ENCODE data around the gene RIPK3.
"Not testable (repeated sequence)": the region's sequence is repeated elsewhere in the genome, so short reads cannot be mapped to it uniquely, and the experiment has no call there.

Gene RIPK3

DNA sequence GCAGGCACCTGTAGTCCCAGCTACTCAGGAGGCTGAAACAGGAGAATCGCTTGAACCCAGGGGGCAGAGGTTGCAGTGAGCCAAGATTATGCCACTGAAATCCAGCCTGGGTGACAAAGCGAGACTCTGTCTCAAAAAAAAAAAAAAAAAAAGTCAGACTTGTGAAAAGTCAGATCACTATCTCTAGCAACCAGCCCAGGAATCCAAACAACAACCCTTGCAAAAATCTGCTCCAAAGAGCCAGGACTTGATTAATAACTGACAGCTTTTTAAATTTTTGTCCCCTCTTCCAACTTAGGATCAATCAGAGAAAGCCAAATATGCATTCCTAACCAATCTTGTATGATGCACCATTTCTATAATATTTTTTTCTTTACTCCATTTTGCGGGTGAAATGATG is 20.5 kb upstream of the RIPK3 start:
- H3K27me3 ChIP-seq (replicated peaks; ENCODE audit: control insufficient read depth, insufficient read depth, low read length) = no peaks in the 10 kb centered on the region
- no peak for DNase-seq (ENCODE audit: low read depth)
- no peak overlapping the region for H3K4me3 ChIP-seq (ENCODE audit: low read length)
- no peaks in the 10 kb centered on the region for H3K9me3 ChIP-seq (ENCODE audit: control insufficient read depth, low read length)
- no peaks in the 10 kb centered on the region for H3K36me3 ChIP-seq (ENCODE audit: control insufficient read depth, insufficient read depth, low read length, severe bottlenecking)
- H3K9ac ChIP-seq (ENCODE audit: low read length) = no peak overlapping the region
- H3K4me1 ChIP-seq (ENCODE audit: control insufficient read depth, insufficient read depth, low read length) = peaks cover 4% of the 10 kb centered on the region

- DNase-seq (ENCODE audit: low read depth) = no peak
- H3K36me3 ChIP-seq (ENCODE audit: control insufficient read depth, insufficient read depth, low read length, severe bottlenecking) = no peaks in the 10 kb centered on the region
- no peak overlapping the region for H3K4me3 ChIP-seq (ENCODE audit: low read length)
- H3K9me3 ChIP-seq (ENCODE audit: control insufficient read depth, low read length) = no peaks in the 10 kb centered on the region
- H3K4me1 ChIP-seq (ENCODE audit: control insufficient read depth, insufficient read depth, low read length) = peaks cover 20% of the 10 kb centered on the region
- no peak overlapping the region for H3K9ac ChIP-seq (ENCODE audit: low read length)
- H3K27me3 ChIP-seq (replicated peaks; ENCODE audit: control insufficient read depth, insufficient read depth, low read length) = no peaks in the 10 kb centered on the region
Measured at GRCh38 chr14:24356208-24356607, 16.4 kb upstream of the RIPK3 start.

GRCh38 chr14:24355009-24355408 is 15.2 kb upstream of the RIPK3 start:
- DNase-seq (ENCODE audit: low read depth) = no peak
- Histone ChIP-seq H3K9me3 (ENCODE audit: control insufficient read depth, low read length) (no peaks in the 10 kb centered on the region), H3K4me3 (ENCODE audit: low read length) (no peak overlapping the region), H3K36me3 (ENCODE audit: control insufficient read depth, insufficient read depth, low read length, severe bottlenecking) (no peaks in the 10 kb centered on the region), H3K4me1 (ENCODE audit: control insufficient read depth, insufficient read depth, low read length) (peaks cover 24% of the 10 kb centered on the region), H3K9ac (ENCODE audit: low read length) (no peak overlapping the region), H3K27me3 (replicated peaks; ENCODE audit: control insufficient read depth, insufficient read depth, low read length) (no peaks in the 10 kb centered on the region)

DNA sequence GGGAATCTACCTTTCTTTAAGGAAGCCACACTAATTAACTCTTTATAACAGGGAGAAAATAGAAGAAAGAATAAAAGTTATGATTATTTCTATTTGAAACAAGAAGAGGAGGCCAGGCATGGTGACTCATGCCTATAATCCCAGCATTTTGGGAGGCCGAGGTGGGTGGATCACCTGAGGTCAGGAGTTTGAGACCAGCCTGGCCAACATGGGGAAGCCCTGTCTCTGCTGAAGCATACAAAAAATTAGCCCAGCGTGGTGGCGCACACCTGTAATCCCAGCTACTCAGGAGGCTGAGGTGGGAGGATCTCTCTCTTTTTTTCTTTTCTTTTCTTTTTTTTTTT is 14.7 kb upstream of the RIPK3 start:
- not testable (repeated sequence) for DNase-seq (ENCODE audit: low read depth); H3K4me3 ChIP-seq (ENCODE audit: low read length); H3K36me3 ChIP-seq (ENCODE audit: control insufficient read depth, insufficient read depth, low read length, severe bottlenecking); H3K27me3 ChIP-seq (replicated peaks; ENCODE audit: control insufficient read depth, insufficient read depth, low read length); H3K9me3 ChIP-seq (ENCODE audit: control insufficient read depth, low read length)
- Histone ChIP-seq H3K9ac (ENCODE audit: low read length) (peak overlapping the region; percentile 51), H3K4me1 (ENCODE audit: control insufficient read depth, insufficient read depth, low read length) (peaks cover 24% of the 10 kb centered on the region)

GRCh38 chr14:24353559-24354481 is 14.0 kb upstream of the RIPK3 start:
- H3K4me1 ChIP-seq (ENCODE audit: control insufficient read depth, insufficient read depth, low read length) = peaks cover 24% of the 10 kb centered on the region
- no peaks in the 10 kb centered on the region for H3K27me3 ChIP-seq (replicated peaks; ENCODE audit: control insufficient read depth, insufficient read depth, low read length)
- no peak overlapping the region for H3K4me3 ChIP-seq (ENCODE audit: low read length)
- no peaks in the 10 kb centered on the region for H3K9me3 ChIP-seq (ENCODE audit: control insufficient read depth, low read length)
- no peaks in the 10 kb centered on the region for H3K36me3 ChIP-seq (ENCODE audit: control insufficient read depth, insufficient read depth, low read length, severe bottlenecking)
- H3K9ac ChIP-seq (ENCODE audit: low read length) = peak overlapping the region; percentile 51
- peak; percentile 72 for DNase-seq (ENCODE audit: low read depth)

DNA sequence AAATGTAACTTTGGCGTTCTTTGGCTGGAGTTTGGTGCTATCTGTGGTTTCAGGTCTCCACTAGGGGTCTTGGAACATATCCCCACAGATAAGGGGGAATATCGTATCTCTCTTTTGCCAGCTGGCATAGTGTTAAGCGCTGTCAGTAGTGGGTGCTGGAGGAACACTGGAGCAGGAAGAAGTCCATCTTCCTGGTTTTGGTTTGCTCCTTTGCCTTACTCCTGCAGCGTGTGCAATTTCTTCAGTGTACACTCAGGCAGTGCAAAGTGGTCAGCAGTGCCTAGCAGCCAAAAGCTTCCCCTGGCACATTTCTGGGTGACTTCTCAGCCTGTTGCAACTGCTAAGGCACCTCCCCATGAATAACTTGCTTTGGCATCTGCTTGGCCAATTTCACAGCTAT is 11.7 kb upstream of the RIPK3 start:
- H3K4me3 ChIP-seq (ENCODE audit: low read length) = peak overlapping the region; percentile 13
- no peaks in the 10 kb centered on the region for H3K27me3 ChIP-seq (replicated peaks; ENCODE audit: control insufficient read depth, insufficient read depth, low read length)
- H3K9me3 ChIP-seq (ENCODE audit: control insufficient read depth, low read length) = no peaks in the 10 kb centered on the region
- no peaks in the 10 kb centered on the region for H3K36me3 ChIP-seq (ENCODE audit: control insufficient read depth, insufficient read depth, low read length, severe bottlenecking)
- H3K9ac ChIP-seq (ENCODE audit: low read length) = peak overlapping the region; percentile 22
- peak; percentile 77 for DNase-seq (ENCODE audit: low read depth)
- H3K4me1 ChIP-seq (ENCODE audit: control insufficient read depth, insufficient read depth, low read length) = peaks cover 24% of the 10 kb centered on the region

GRCh38 chr14:24349742-24350141 is 10.0 kb upstream of the RIPK3 start:
- peaks cover 24% of the 10 kb centered on the region for H3K4me1 ChIP-seq (ENCODE audit: control insufficient read depth, insufficient read depth, low read length)
- no peaks in the 10 kb centered on the region for H3K27me3 ChIP-seq (replicated peaks; ENCODE audit: control insufficient read depth, insufficient read depth, low read length)
- no peaks in the 10 kb centered on the region for H3K9me3 ChIP-seq (ENCODE audit: control insufficient read depth, low read length)
- no peak overlapping the region for H3K4me3 ChIP-seq (ENCODE audit: low read length)
- H3K9ac ChIP-seq (ENCODE audit: low read length) = no peak overlapping the region
- no peaks in the 10 kb centered on the region for H3K36me3 ChIP-seq (ENCODE audit: control insufficient read depth, insufficient read depth, low read length, severe bottlenecking)
- DNase-seq (ENCODE audit: low read depth) = no peak

DNA sequence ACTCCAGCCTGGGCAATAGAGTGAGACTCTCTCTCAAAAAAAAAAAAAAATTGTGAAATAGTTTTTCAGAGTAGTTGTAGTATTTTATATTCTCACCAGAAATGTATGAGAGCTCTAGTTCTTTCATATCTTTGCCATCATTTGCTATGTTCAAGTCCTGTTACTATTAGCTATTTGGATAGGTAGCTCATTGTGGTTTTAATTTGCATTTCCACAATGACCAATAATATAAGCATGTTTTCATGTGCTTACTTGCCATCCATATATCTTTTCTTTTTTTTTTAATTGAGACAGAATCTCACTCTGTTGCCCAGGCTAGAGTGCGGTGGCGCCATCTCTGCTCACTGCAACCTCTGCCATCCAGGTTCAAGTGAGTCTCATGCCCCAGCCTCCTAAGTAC is 8.4 kb upstream of the RIPK3 start:
- H3K4me1 ChIP-seq (ENCODE audit: control insufficient read depth, insufficient read depth, low read length) = peaks cover 15% of the 10 kb centered on the region
- no peak overlapping the region for H3K4me3 ChIP-seq (ENCODE audit: low read length)
- H3K9me3 ChIP-seq (ENCODE audit: control insufficient read depth, low read length) = no peaks in the 10 kb centered on the region
- H3K9ac ChIP-seq (ENCODE audit: low read length) = no peak overlapping the region
- H3K36me3 ChIP-seq (ENCODE audit: control insufficient read depth, insufficient read depth, low read length, severe bottlenecking) = no peaks in the 10 kb centered on the region
- no peak for DNase-seq (ENCODE audit: low read depth)
- no peaks in the 10 kb centered on the region for H3K27me3 ChIP-seq (replicated peaks; ENCODE audit: control insufficient read depth, insufficient read depth, low read length)

GRCh38 chr14:24347134-24347533 is 7.3 kb upstream of the RIPK3 start:
- Histone ChIP-seq H3K4me3 (ENCODE audit: low read length) (no peak overlapping the region), H3K9ac (ENCODE audit: low read length) (no peak overlapping the region), H3K9me3 (ENCODE audit: control insufficient read depth, low read length) (no peaks in the 10 kb centered on the region), H3K27me3 (replicated peaks; ENCODE audit: control insufficient read depth, insufficient read depth, low read length) (no peaks in the 10 kb centered on the region), H3K36me3 (ENCODE audit: control insufficient read depth, insufficient read depth, low read length, severe bottlenecking) (no peaks in the 10 kb centered on the region), H3K4me1 (ENCODE audit: control insufficient read depth, insufficient read depth, low read length) (peaks cover 14% of the 10 kb centered on the region)
- DNase-seq (ENCODE audit: low read depth) = no peak

GRCh38 chr14:24343795-24344660 is 4.2 kb upstream of the RIPK3 start:
- DNase-seq (ENCODE audit: low read depth) = no peak
- no peak overlapping the region for H3K4me3 ChIP-seq (ENCODE audit: low read length)
- no peaks in the 10 kb centered on the region for H3K36me3 ChIP-seq (ENCODE audit: control insufficient read depth, insufficient read depth, low read length, severe bottlenecking)
- no peaks in the 10 kb centered on the region for H3K9me3 ChIP-seq (ENCODE audit: control insufficient read depth, low read length)
- peaks cover 6% of the 10 kb centered on the region for H3K4me1 ChIP-seq (ENCODE audit: control insufficient read depth, insufficient read depth, low read length)
- no peaks in the 10 kb centered on the region for H3K27me3 ChIP-seq (replicated peaks; ENCODE audit: control insufficient read depth, insufficient read depth, low read length)
- no peak overlapping the region for H3K9ac ChIP-seq (ENCODE audit: low read length)

DNA sequence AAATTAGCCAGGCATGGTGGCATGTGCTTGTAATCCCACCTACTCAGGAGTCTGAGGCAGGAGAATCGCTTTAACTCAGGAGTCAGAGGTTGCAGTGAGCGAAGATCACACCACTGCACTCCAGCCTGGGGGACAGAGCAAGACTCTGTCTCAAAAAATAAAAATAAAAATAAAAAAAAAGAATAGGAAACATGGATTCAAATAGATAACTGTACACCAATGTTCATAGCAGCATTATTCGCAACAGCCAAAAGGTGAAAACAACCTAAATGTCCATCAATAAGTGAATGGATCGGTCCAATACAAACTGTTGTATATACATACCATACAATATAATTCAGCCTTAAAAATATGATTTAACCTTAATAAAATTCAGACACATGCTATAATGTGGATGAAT is 3.1 kb upstream of the RIPK3 start:
- Histone ChIP-seq H3K4me3 (ENCODE audit: low read length) (no peak overlapping the region), H3K4me1 (ENCODE audit: control insufficient read depth, insufficient read depth, low read length) (peaks cover 10% of the 10 kb centered on the region), H3K9ac (ENCODE audit: low read length) (no peak overlapping the region), H3K36me3 (ENCODE audit: control insufficient read depth, insufficient read depth, low read length, severe bottlenecking) (no peaks in the 10 kb centered on the region), H3K9me3 (ENCODE audit: control insufficient read depth, low read length) (no peaks in the 10 kb centered on the region), H3K27me3 (replicated peaks; ENCODE audit: control insufficient read depth, insufficient read depth, low read length) (peaks cover 4% of the 10 kb centered on the region)
- no peak for DNase-seq (ENCODE audit: low read depth)

All from adipocyte (in vitro differentiated cells).